HepG2 (cell line): ENCODE results near the gene GTF2E1. TPM values are rescaled to one million over a fixed set of nuclear protein-coding genes. Genes with fewer than 3 reads are reported as not detected.

Experiments used
- ARID5B ChIP-seq: IDR thresholded peaks from 2 replicates; pipeline ENCODE4 v1.4.0; 2020; ENCODE audit warnings: mild to moderate bottlenecking, missing genetic modification reagents
- GATAD1 ChIP-seq: IDR thresholded peaks from 2 replicates; pipeline ENCODE4 v1.6.1; 2016; ENCODE audit warnings: missing genetic modification reagents, missing compliant biosample characterization
- MXD3 ChIP-seq: IDR thresholded peaks from 2 replicates; pipeline ENCODE4 v1.6.1; 2016; ENCODE audit warnings: mild to moderate bottlenecking, missing biosample characterization, missing genetic modification reagents
- PBX2 ChIP-seq: IDR thresholded peaks from 2 replicates; pipeline ENCODE4 v1.6.1; 2016; ENCODE audit warnings: control low read depth
- RARA ChIP-seq: IDR thresholded peaks from 2 replicates; pipeline ENCODE4 v1.6.1; 2016; ENCODE audit warnings: missing genetic modification reagents, missing compliant biosample characterization
- SOX13 ChIP-seq, 3 experiments: fragments of 450-650 bp in 1 of 3; sonication (generic) in 1 of 3; formaldehyde crosslinking in 1 of 3; IDR thresholded peaks in 2 of 3; conservative IDR thresholded peaks in 1 of 3; 2 replicates each; pipeline versions ENCODE4 v1.5.0 to v1.6.1; 2016 to 2020; ENCODE audit warnings: antibody characterized with exemption in 1 of 3, mild to moderate bottlenecking in 1 of 3, missing compliant biosample characterization in 1 of 3, missing genetic modification reagents in 1 of 3, moderate library complexity in 1 of 3
- SOX6 ChIP-seq, 2 experiments: fragments of 450-650 bp in 1 of 2; sonication (generic) in 1 of 2; formaldehyde crosslinking in 1 of 2; IDR thresholded peaks; 2 replicates each; pipeline versions ENCODE4 v1.4.0 to v1.6.1; 2017 to 2020; ENCODE audit warnings: antibody characterized with exemption in 1 of 2, mild to moderate bottlenecking in 1 of 2, missing genetic modification reagents in 1 of 2
- ZNF318 ChIP-seq: sonication (generic); formaldehyde crosslinking; IDR thresholded peaks from 2 replicates; pipeline ENCODE4 v1.4.0; 2020; ENCODE audit warnings: mild to moderate bottlenecking, missing genetic modification reagents
- ZNF446 ChIP-seq: sonication (generic); formaldehyde crosslinking; IDR thresholded peaks from 2 replicates; pipeline ENCODE4 v1.5.0; 2020; ENCODE audit warnings: mild to moderate bottlenecking, missing genetic modification reagents
- polyA plus RNA-seq, 8 experiments: library from polyadenylated mRNA; depleted of rRNA in 3 of 8; stranded (reverse) in 7 of 8; unstranded in 1 of 8; fragments of >200 nt; fragmentation: Illumina TruSeq in 4 of 8; extraction: Trizol in 4 of 8; gene quantifications; 2 replicates each; pipeline versions ENCODE4 v1.2.1 to v1.2.3, GENCODE V29; 2011 to 2016; ENCODE audit warnings: low read depth in 4 of 8, missing spikeins in 1 of 8, mixed read lengths in 1 of 8; ENCODE audit not compliant: insufficient read depth in 1 of 8
- total RNA-seq, 5 experiments: library from RNA; depleted of rRNA; stranded (reverse); fragments of >200 nt; fragmentation: Illumina TruSeq; extraction: Trizol; gene quantifications; 2 replicates each; pipeline ENCODE4 v1.2.3, GENCODE V29; 2016; ENCODE audit warnings: low read depth in 1 of 5

Gene GTF2E1
- total and polyA plus RNA-seq, 2 of the 13 experiments (the other 11 are each of a cell fraction or from before 2014, with no cell fraction given): 7.7 to 21.5 TPM

GRCh38 chr3:120693439-120694171 is 48.9 kb upstream of the GTF2E1 start (continued):
- no peak for TF ChIP-seq ZNF318 (CRISPR knock-in tag)
- TF ChIP-seq ZNF446 (CRISPR knock-in tag): no peak
- TF ChIP-seq SOX6 (IDR thresholded peaks at IDR 0.05): no peak
- TF ChIP-seq SOX6 (CRISPR knock-in tag; IDR thresholded peaks at IDR 0.05): peak; percentile 82
- TF ChIP-seq GATAD1 (CRISPR knock-in tag): no peak
- no peak for TF ChIP-seq PBX2 (CRISPR knock-in tag)
- peak; percentile 27; the same call in 1 of the 2 replicates for TF ChIP-seq RARA (CRISPR knock-in tag)
- peak; percentile 85 for TF ChIP-seq ARID5B (CRISPR knock-in tag)
- peak; percentile 38; the same call in 1 of the 2 replicates for TF ChIP-seq SOX13 (IDR thresholded peaks at IDR 0.05)
- TF ChIP-seq SOX13 (CRISPR knock-in tag; conservative IDR thresholded peaks at IDR 0.05 in 1 of 2, IDR thresholded peaks at IDR 0.05 in 1 of 2): peak in 1 of 2 experiments; percentile 96; a peak in 2 of 4 replicates
- TF ChIP-seq MXD3: no peak
